K562 (cell line): ENCODE results near the gene KRTAP5-6. TPM values are rescaled to one million over a fixed set of nuclear protein-coding genes. Genes with fewer than 3 reads are reported as not detected.
A peak's percentile ranks its signal among the peaks of the same experiment; 100 is the strongest.

Source experiments
- CBX5 ChIP-seq: IDR thresholded peaks from 2 replicates; pipeline ENCODE4 v1.6.1; 2014; ENCODE audit warnings: low read depth, borderline replicate concordance
- CREB1 ChIP-seq, 2 experiments: sonication (generic) in 1 of 2; formaldehyde crosslinking in 1 of 2; IDR thresholded peaks; 2 replicates each; pipeline versions ENCODE4 v1.6.1 to v1.8.0; 2012 to 2022; ENCODE audit warnings: inconsistent platforms in 1 of 2, mild to moderate bottlenecking in 1 of 2, missing genetic modification reagents in 1 of 2, moderate library complexity in 1 of 2
- CXXC5 ChIP-seq: fragments of 250-450 bp; sonication (Bioruptor Pico); IDR thresholded peaks from 2 replicates; pipeline ENCODE4 v1.8.0; 2022; ENCODE audit warnings: inconsistent platforms, mild to moderate bottlenecking, moderate library complexity
- EGR1 ChIP-seq: fragments of 450-650 bp; conservative IDR thresholded peaks from 2 replicates; pipeline ENCODE4 v1.6.1; 2017; ENCODE audit warnings: mild to moderate bottlenecking
- EWSR1 ChIP-seq: fragments of 450-650 bp; IDR thresholded peaks from 2 replicates; pipeline ENCODE4 v1.6.1; 2018; ENCODE audit warnings: borderline replicate concordance, mild to moderate bottlenecking, low read depth, moderate library complexity; ENCODE audit not compliant: partially characterized antibody
- GABPB1 ChIP-seq: sonication (generic); formaldehyde crosslinking; IDR thresholded peaks from 2 replicates; pipeline ENCODE4 v1.8.0; 2022; ENCODE audit warnings: mild to moderate bottlenecking, missing genetic modification reagents
- LCOR ChIP-seq: sonication (generic); formaldehyde crosslinking; IDR thresholded peaks from 2 replicates; pipeline ENCODE4 v1.8.0; 2022; ENCODE audit warnings: mild to moderate bottlenecking, missing genetic modification reagents
- PHF20 ChIP-seq: fragments of 450-650 bp; IDR thresholded peaks from 2 replicates; pipeline ENCODE4 v1.6.1; 2018; ENCODE audit not compliant: partially characterized antibody
- RAD21 ChIP-seq, 2 experiments: fragments of 250-450 bp in 1 of 2; fragments of 450-650 bp in 1 of 2; sonication (Bioruptor Pico) in 1 of 2; formaldehyde crosslinking in 1 of 2; IDR thresholded peaks in 1 of 2; conservative IDR thresholded peaks in 1 of 2; 2 replicates each; pipeline versions ENCODE4 v1.4.0 to v1.8.0; 2020 to 2022; ENCODE audit warnings: mild to moderate bottlenecking in 2 of 2, moderate library complexity in 1 of 2
- RB1 ChIP-seq: fragments of 450-650 bp; IDR thresholded peaks from 2 replicates; pipeline ENCODE4 v1.6.1; 2017; ENCODE audit warnings: low read depth, mild to moderate bottlenecking
- RCOR1 ChIP-seq, 2 experiments: IDR thresholded peaks; 2 replicates each; pipeline ENCODE4 v1.6.1; 2012; ENCODE audit warnings: low read depth in 2 of 2, low read length in 2 of 2, borderline replicate concordance in 1 of 2, improper control_type of control experiment in 1 of 2
- SIN3B ChIP-seq: fragments of 450-650 bp; IDR thresholded peaks from 2 replicates; pipeline ENCODE4 v1.6.1; 2017; ENCODE audit warnings: low read depth, mild to moderate bottlenecking, moderate library complexity
- SMC3 ChIP-seq: conservative IDR thresholded peaks from 2 replicates; pipeline ENCODE4 v1.6.1; 2011; ENCODE audit warnings: low read depth, low read length, improper control_type of control experiment; ENCODE audit not compliant: insufficient read depth
- SNIP1 ChIP-seq: fragments of 450-650 bp; IDR thresholded peaks from 2 replicates; pipeline ENCODE4 v1.7.1; 2017; ENCODE audit warnings: low read depth, mild to moderate bottlenecking
- SP1 ChIP-seq: sonication (generic); formaldehyde crosslinking; IDR thresholded peaks from 2 replicates; pipeline ENCODE4 v1.8.1; 2022; ENCODE audit warnings: mild to moderate bottlenecking, missing genetic modification reagents
- TGIF2 ChIP-seq: sonication (generic); formaldehyde crosslinking; IDR thresholded peaks from 2 replicates; pipeline ENCODE4 v1.8.1; 2022; ENCODE audit warnings: mild to moderate bottlenecking, missing genetic modification reagents, moderate library complexity
- ZBTB7A ChIP-seq: IDR thresholded peaks from 2 replicates; pipeline ENCODE4 v1.6.1; 2011; ENCODE audit warnings: low read depth, mild to moderate bottlenecking, low read length, moderate library complexity, borderline replicate concordance; ENCODE audit not compliant: control insufficient read depth
- ZNF263 ChIP-seq: sonication (generic); formaldehyde crosslinking; IDR thresholded peaks from 2 replicates; pipeline ENCODE4 v1.8.0; 2022; ENCODE audit warnings: mild to moderate bottlenecking, missing genetic modification reagents, borderline replicate concordance
- polyA plus RNA-seq, 8 experiments: library from polyadenylated mRNA; depleted of rRNA in 4 of 8; stranded (reverse) in 5 of 8; unstranded in 3 of 8; fragments of >200 nt; fragmentation: Nextera tagmentation in 2 of 8; fragmentation: Illumina TruSeq in 1 of 8; extraction: Ambion mirVana in 2 of 8; extraction: Trizol in 1 of 8; gene quantifications; 2 replicates each; pipeline versions ENCODE4 v1.2.1 to v1.2.3, GENCODE V29; 2011 to 2014; ENCODE audit warnings: inconsistent platforms in 1 of 8, missing spikeins in 1 of 8
- total RNA-seq, 7 experiments: library from RNA; depleted of rRNA in 6 of 7; stranded (reverse); fragments of >200 nt in 6 of 7; fragmentation: Illumina TruSeq in 2 of 7; extraction: Trizol in 2 of 7; gene quantifications; 2 replicates each; pipeline versions ENCODE4 v1.2.1 to v1.2.3, GENCODE V29; 2011 to 2021; ENCODE audit warnings: low replicate concordance in 1 of 7
- TF ChIP-seq, protein P1 (sequence below): fragments of 450-650 bp; formaldehyde crosslinking; IDR thresholded peaks from 2 replicates; pipeline ENCODE4 v1.4.0; 2022; ENCODE audit warnings: mild to moderate bottlenecking, moderate library complexity
- TF ChIP-seq, protein P2 (sequence below): fragments of 250-450 bp; sonication (Bioruptor Pico); IDR thresholded peaks from 2 replicates; pipeline ENCODE4 v1.8.0; 2021; ENCODE audit warnings: borderline replicate concordance, mild to moderate bottlenecking, moderate library complexity; ENCODE audit not compliant: poor library complexity, severe bottlenecking
- TF ChIP-seq, protein P3 (sequence below): fragments of 450-650 bp; IDR thresholded peaks from 2 replicates; pipeline ENCODE4 v1.6.1; 2017; ENCODE audit warnings: antibody characterized with exemption
- TF ChIP-seq, protein P4 (sequence below): fragments of 200-800 bp; sonication (Bioruptor generic); IDR thresholded peaks from 2 replicates; pipeline ENCODE4 v1.6.1; 2017; ENCODE audit warnings: missing genetic modification characterization, missing compliant biosample characterization

The KRTAP5-6 gene
- total and polyA plus RNA-seq, 9 of the 15 experiments (the other 6 are each of a cell fraction or from before 2014, with no cell fraction given): not detected

DNA sequence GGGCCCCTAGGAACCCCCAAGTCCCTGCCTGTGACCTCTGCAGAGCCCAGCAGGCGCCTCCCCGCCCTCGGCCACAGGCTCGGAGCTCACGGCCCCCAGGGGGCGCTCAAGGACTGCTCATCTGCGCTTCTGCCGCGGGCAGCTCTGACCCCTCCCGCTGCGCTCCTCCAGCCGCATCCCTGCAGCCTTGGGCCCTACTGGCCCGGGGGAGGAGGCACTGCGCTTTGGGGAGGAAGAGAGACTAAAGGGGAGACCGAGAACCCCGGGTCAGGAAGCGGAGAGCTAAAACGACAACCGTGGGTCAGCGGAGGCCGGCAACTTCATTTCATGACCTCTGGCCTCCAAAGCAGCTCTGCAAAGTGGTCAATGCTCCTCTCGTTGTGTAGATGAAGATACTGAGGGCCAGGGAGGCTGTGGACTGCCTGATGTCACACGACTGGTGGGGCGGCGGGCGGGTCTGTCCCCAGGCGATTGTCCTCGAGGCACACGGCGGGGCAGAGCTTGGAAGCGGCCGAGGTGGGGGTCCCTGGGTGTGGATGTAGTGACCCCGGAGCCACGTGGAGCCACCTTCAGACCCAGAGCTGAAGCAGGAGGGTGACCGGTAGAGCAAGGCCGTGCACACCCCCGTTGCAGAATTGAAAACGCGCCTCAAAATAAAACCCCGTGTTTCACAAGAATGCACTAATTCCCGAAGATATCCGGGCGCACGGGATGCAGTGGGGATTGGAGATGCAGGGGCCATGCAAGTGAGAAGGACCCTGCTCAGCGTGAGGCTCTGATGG, 2.7 kb upstream of the KRTAP5-6 start (continued):
- TF ChIP-seq EWSR1 (no peak), PHF20 (peak; percentile 27), GABPB1 (CRISPR knock-in tag) (peak; percentile 49; the same call in 1 of the 2 replicates), SP1 (0 out of 2 replicates have a peak, but pooled peaks have one; percentile 36), ZNF263 (CRISPR knock-in tag) (peak; percentile 96), CREB1 (IDR thresholded peaks at IDR 0.05) (no peak), CREB1 (CRISPR knock-in tag; IDR thresholded peaks at IDR 0.05) (0 out of 2 replicates have a peak, but pooled peaks have one; percentile 22), RB1 (peak; percentile 89), RCOR1 (IDR thresholded peaks at IDR 0.05; ENCODE audit: borderline replicate concordance in 1 of 2, low read depth in 2 of 2, low read length in 2 of 2) (peak in 1 of 2 experiments; percentile 45; a peak in 2 of 4 replicates), RAD21 (CRISPR knock-in tag; conservative IDR thresholded peaks at IDR 0.05 in 1 of 2, IDR thresholded peaks at IDR 0.05 in 1 of 2) (peak; percentile 94 to 97), SMC3 (peak; percentile 98), SNIP1 (no peak), TGIF2 (CRISPR knock-in tag) (no peak), CBX5 (peak; percentile 22; the same call in 1 of the 2 replicates), SIN3B (no peak), EGR1 (0 out of 2 replicates have a peak, but pooled peaks have one; percentile 10), CXXC5 (CRISPR knock-in tag) (peak; percentile 23; the same call in 1 of the 2 replicates), LCOR (no peak), ZBTB7A (0 out of 2 replicates have a peak, but pooled peaks have one; percentile 7)
- TF ChIP-seq, protein P1, sequence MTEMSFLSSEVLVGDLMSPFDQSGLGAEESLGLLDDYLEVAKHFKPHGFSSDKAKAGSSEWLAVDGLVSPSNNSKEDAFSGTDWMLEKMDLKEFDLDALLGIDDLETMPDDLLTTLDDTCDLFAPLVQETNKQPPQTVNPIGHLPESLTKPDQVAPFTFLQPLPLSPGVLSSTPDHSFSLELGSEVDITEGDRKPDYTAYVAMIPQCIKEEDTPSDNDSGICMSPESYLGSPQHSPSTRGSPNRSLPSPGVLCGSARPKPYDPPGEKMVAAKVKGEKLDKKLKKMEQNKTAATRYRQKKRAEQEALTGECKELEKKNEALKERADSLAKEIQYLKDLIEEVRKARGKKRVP (CRISPR knock-in tag): no peak
- TF ChIP-seq, protein P2, sequence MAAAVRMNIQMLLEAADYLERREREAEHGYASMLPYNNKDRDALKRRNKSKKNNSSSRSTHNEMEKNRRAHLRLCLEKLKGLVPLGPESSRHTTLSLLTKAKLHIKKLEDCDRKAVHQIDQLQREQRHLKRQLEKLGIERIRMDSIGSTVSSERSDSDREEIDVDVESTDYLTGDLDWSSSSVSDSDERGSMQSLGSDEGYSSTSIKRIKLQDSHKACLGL (CRISPR knock-in tag): no peak
- TF ChIP-seq, protein P3, sequence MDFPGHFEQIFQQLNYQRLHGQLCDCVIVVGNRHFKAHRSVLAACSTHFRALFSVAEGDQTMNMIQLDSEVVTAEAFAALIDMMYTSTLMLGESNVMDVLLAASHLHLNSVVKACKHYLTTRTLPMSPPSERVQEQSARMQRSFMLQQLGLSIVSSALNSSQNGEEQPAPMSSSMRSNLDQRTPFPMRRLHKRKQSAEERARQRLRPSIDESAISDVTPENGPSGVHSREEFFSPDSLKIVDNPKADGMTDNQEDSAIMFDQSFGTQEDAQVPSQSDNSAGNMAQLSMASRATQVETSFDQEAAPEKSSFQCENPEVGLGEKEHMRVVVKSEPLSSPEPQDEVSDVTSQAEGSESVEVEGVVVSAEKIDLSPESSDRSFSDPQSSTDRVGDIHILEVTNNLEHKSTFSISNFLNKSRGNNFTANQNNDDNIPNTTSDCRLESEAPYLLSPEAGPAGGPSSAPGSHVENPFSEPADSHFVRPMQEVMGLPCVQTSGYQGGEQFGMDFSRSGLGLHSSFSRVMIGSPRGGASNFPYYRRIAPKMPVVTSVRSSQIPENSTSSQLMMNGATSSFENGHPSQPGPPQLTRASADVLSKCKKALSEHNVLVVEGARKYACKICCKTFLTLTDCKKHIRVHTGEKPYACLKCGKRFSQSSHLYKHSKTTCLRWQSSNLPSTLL: no peak
- TF ChIP-seq, protein P4, sequence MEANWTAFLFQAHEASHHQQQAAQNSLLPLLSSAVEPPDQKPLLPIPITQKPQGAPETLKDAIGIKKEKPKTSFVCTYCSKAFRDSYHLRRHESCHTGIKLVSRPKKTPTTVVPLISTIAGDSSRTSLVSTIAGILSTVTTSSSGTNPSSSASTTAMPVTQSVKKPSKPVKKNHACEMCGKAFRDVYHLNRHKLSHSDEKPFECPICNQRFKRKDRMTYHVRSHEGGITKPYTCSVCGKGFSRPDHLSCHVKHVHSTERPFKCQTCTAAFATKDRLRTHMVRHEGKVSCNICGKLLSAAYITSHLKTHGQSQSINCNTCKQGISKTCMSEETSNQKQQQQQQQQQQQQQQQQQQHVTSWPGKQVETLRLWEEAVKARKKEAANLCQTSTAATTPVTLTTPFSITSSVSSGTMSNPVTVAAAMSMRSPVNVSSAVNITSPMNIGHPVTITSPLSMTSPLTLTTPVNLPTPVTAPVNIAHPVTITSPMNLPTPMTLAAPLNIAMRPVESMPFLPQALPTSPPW (CRISPR knock-in tag): peak; percentile 99
